ENCODE data around the gene NR2F1-AS1.

The NR2F1-AS1 gene

GRCh38 chr5:93599001-93599379 is 18.0 kb upstream of the NR2F1-AS1 start:
- no peak for FAIRE-seq
- no peak for TF ChIP-seq POLR2A (IDR thresholded peaks at IDR 0.05; ENCODE audit: low read depth, low read length)
- no peak for DNase-seq (ENCODE audit: insufficient read length, low spot score)

GRCh38 chr5:93598091-93599000 is 17.3 kb upstream of the NR2F1-AS1 start:
- no peak for DNase-seq (ENCODE audit: insufficient read length, low spot score)
- FAIRE-seq: no peak
- TF ChIP-seq POLR2A (IDR thresholded peaks at IDR 0.05; ENCODE audit: low read depth, low read length): no peak

- no peak for TF ChIP-seq POLR2A (IDR thresholded peaks at IDR 0.05; ENCODE audit: low read depth, low read length)
- FAIRE-seq (no peak), DNase-seq (ENCODE audit: insufficient read length, low spot score) (no peak)
These were observed 15.9 kb upstream of the NR2F1-AS1 start for GRCh38 chr5:93596676-93597490.

- DNase-seq (ENCODE audit: insufficient read length, low spot score) (no peak), FAIRE-seq (no peak)
- no peak for TF ChIP-seq POLR2A (IDR thresholded peaks at IDR 0.05; ENCODE audit: low read depth, low read length)
These were observed 15.3 kb upstream of the NR2F1-AS1 start for GRCh38 chr5:93596310-93596675.

GRCh38 chr5:93595420-93596147 is 14.6 kb upstream of the NR2F1-AS1 start:
- no peak for TF ChIP-seq POLR2A (IDR thresholded peaks at IDR 0.05; ENCODE audit: low read depth, low read length)
- no peak for DNase-seq (ENCODE audit: insufficient read length, low spot score)
- FAIRE-seq: no peak

- no peak for TF ChIP-seq POLR2A (IDR thresholded peaks at IDR 0.05; ENCODE audit: low read depth, low read length)
- DNase-seq (ENCODE audit: insufficient read length, low spot score) (no peak), FAIRE-seq (no peak)
These were observed 13.8 kb upstream of the NR2F1-AS1 start for GRCh38 chr5:93594591-93595419.

GRCh38 chr5:93593476-93594131 is 12.6 kb upstream of the NR2F1-AS1 start:
- FAIRE-seq (no peak), DNase-seq (ENCODE audit: insufficient read length, low spot score) (no peak)
- TF ChIP-seq POLR2A (IDR thresholded peaks at IDR 0.05; ENCODE audit: low read depth, low read length): no peak

GRCh38 chr5:93592883-93593282 is 11.9 kb upstream of the NR2F1-AS1 start:
- FAIRE-seq: no peak
- no peak for DNase-seq (ENCODE audit: insufficient read length, low spot score)
- TF ChIP-seq POLR2A (IDR thresholded peaks at IDR 0.05; ENCODE audit: low read depth, low read length): no peak

- no peak for DNase-seq (ENCODE audit: insufficient read length, low spot score)
- no peak for FAIRE-seq
- TF ChIP-seq POLR2A (IDR thresholded peaks at IDR 0.05; ENCODE audit: low read depth, low read length): no peak
These were observed 10.4 kb upstream of the NR2F1-AS1 start for GRCh38 chr5:93591323-93591945.

GRCh38 chr5:93590493-93590892 is 9.5 kb upstream of the NR2F1-AS1 start:
- FAIRE-seq (no peak), DNase-seq (ENCODE audit: insufficient read length, low spot score) (no peak)
- TF ChIP-seq POLR2A (IDR thresholded peaks at IDR 0.05; ENCODE audit: low read depth, low read length): no peak

GRCh38 chr5:93589829-93590215 is 8.8 kb upstream of the NR2F1-AS1 start:
- no peak for FAIRE-seq
- DNase-seq (ENCODE audit: insufficient read length, low spot score): no peak
- TF ChIP-seq POLR2A (IDR thresholded peaks at IDR 0.05; ENCODE audit: low read depth, low read length): no peak

- FAIRE-seq: no peak
- TF ChIP-seq POLR2A (IDR thresholded peaks at IDR 0.05; ENCODE audit: low read depth, low read length): no peak
- no peak for DNase-seq (ENCODE audit: insufficient read length, low spot score)
These were observed 8.3 kb upstream of the NR2F1-AS1 start for GRCh38 chr5:93589152-93589828.

All from H54 (cell line).